ENCODE data around the gene PER3.

Gene PER3

GRCh38 chr1:7783826-7784491 lies at the start of gene PER3:
Gene PER3, plus strand, starts transcription at chr1:7784291. Its CDS starts 587 bp downstream, at chr1:7784878.
- DNase-seq (ENCODE audit: low read depth, low spot score), result peak; percentile 79

- DNase-seq (ENCODE audit: low read depth, low spot score), result no peak
These were observed 46.0 kb upstream of the PER3 start for GRCh38 chr1:7738044-7738443.

- DNase-seq (ENCODE audit: low read depth, low spot score), result no peak
These were observed 40.7 kb upstream of the PER3 start for GRCh38 chr1:7743346-7743745.

- no peak for DNase-seq (ENCODE audit: low read depth, low spot score)
These were observed 39.2 kb upstream of the PER3 start for GRCh38 chr1:7744882-7745281.

- no peak for DNase-seq (ENCODE audit: low read depth, low spot score)
These were observed 38.3 kb upstream of the PER3 start for GRCh38 chr1:7745783-7746182.

GRCh38 chr1:7747605-7748004 lies 36.5 kb upstream of the PER3 start:
- DNase-seq (ENCODE audit: low read depth, low spot score), result no peak

GRCh38 chr1:7749126-7749525 lies 35.0 kb upstream of the PER3 start:
- no peak for DNase-seq (ENCODE audit: low read depth, low spot score)

GRCh38 chr1:7751174-7751573 lies 32.9 kb upstream of the PER3 start:
- DNase-seq (ENCODE audit: low read depth, low spot score), result no peak

- DNase-seq (ENCODE audit: low read depth, low spot score), result no peak
These were observed 31.3 kb upstream of the PER3 start for GRCh38 chr1:7752512-7753417.

GRCh38 chr1:7753641-7754040 lies 30.4 kb upstream of the PER3 start:
- DNase-seq (ENCODE audit: low read depth, low spot score), result no peak

- DNase-seq (ENCODE audit: low read depth, low spot score), result no peak
These were observed 29.9 kb upstream of the PER3 start for GRCh38 chr1:7754234-7754633.

GRCh38 chr1:7755448-7755847 lies 28.6 kb upstream of the PER3 start:
- no peak for DNase-seq (ENCODE audit: low read depth, low spot score)

- no peak for DNase-seq (ENCODE audit: low read depth, low spot score)
These were observed 23.8 kb upstream of the PER3 start for GRCh38 chr1:7760245-7760644.

GRCh38 chr1:7761103-7761502 lies 23.0 kb upstream of the PER3 start:
- no peak for DNase-seq (ENCODE audit: low read depth, low spot score)

GRCh38 chr1:7767176-7767575 lies 16.9 kb upstream of the PER3 start:
- no peak for DNase-seq (ENCODE audit: low read depth, low spot score)

- DNase-seq (ENCODE audit: low read depth, low spot score), result no peak
These were observed 15.5 kb upstream of the PER3 start for GRCh38 chr1:7768583-7768982.

- no peak for DNase-seq (ENCODE audit: low read depth, low spot score)
These were observed 14.2 kb upstream of the PER3 start for GRCh38 chr1:7769673-7770412.

GRCh38 chr1:7770669-7770996 lies 13.5 kb upstream of the PER3 start:
- DNase-seq (ENCODE audit: low read depth, low spot score), result no peak

- DNase-seq (ENCODE audit: low read depth, low spot score), result peak; percentile 75
These were observed 12.9 kb upstream of the PER3 start, which contains the start of gene VAMP3 for GRCh38 chr1:7770997-7771822. Gene VAMP3, plus strand, starts transcription at chr1:7771296. Its CDS starts 88 bp downstream, at chr1:7771384.

GRCh38 chr1:7771823-7772299 lies 12.2 kb upstream of the PER3 start:
- DNase-seq (ENCODE audit: low read depth, low spot score), result no peak

GRCh38 chr1:7777591-7777990 lies 6.5 kb upstream of the PER3 start:
- DNase-seq (ENCODE audit: low read depth, low spot score), result no peak

Measured in activated naive CD8-positive, alpha-beta T cell treated with anti-CD3 and anti-CD28 coated beads, Interleukin-2, amount 50 U/mL, for 16 hours (primary cell).